Endothelial cell of umbilical vein (primary cell): ENCODE results near the gene CBX4.

ENCODE experiments used
- CTCF ChIP-seq, 2 donors: IDR thresholded peaks; 1 replicate in 1 of 2; 2 replicates in 1 of 2; pipeline ENCODE4 v1.5.1; 2011; ENCODE audit warnings: low read length in 2 of 2, mild to moderate bottlenecking in 2 of 2, moderate library complexity in 2 of 2, control low read depth in 1 of 2, inconsistent platforms in 1 of 2, low read depth in 1 of 2; ENCODE audit not compliant: insufficient read depth in 1 of 2; ENCODE audit errors: extremely low read depth in 1 of 2
- EZH2 ChIP-seq: IDR thresholded peaks from 2 replicates; pipeline ENCODE4 v1.6.1; 2012; ENCODE audit warnings: borderline replicate concordance, low read depth, mild to moderate bottlenecking, moderate library complexity, low read length, inconsistent platforms; ENCODE audit not compliant: severe bottlenecking
- FOS ChIP-seq: IDR thresholded peaks from 2 replicates; pipeline ENCODE4 v1.6.1; 2011; ENCODE audit warnings: mild to moderate bottlenecking, low read length, moderate library complexity, borderline replicate concordance; ENCODE audit not compliant: insufficient read depth
- JUN ChIP-seq: IDR thresholded peaks from 2 replicates; pipeline ENCODE4 v1.6.1; 2011; ENCODE audit warnings: borderline replicate concordance, low read depth; ENCODE audit not compliant: insufficient read length, insufficient read depth
- MAX ChIP-seq: IDR thresholded peaks from 2 replicates; pipeline ENCODE4 v1.6.1; 2011; ENCODE audit not compliant: insufficient read depth, insufficient read length
- MYC ChIP-seq: IDR thresholded peaks from one replicate; pipeline ENCODE4 v1.6.1; 2011; ENCODE audit warnings: mild to moderate bottlenecking, low read depth, low read length
- POLR2A ChIP-seq: IDR thresholded peaks from 2 replicates; pipeline ENCODE4 v1.6.1; 2012; ENCODE audit warnings: low read depth, mild to moderate bottlenecking, control low read depth, low read length
- POLR2AphosphoS5 ChIP-seq: IDR thresholded peaks from 2 replicates; pipeline ENCODE4 v1.6.1; 2012; ENCODE audit warnings: low read depth, mild to moderate bottlenecking, control low read depth, low read length, moderate library complexity; ENCODE audit not compliant: insufficient read depth

- TF ChIP-seq CTCF (IDR thresholded peaks at IDR 0.05; ENCODE audit: extremely low read depth in 1 of 2, insufficient read depth in 1 of 2, low read depth in 1 of 2, low read length in 2 of 2) (no peak), EZH2 (no peak), POLR2A (no peak), POLR2AphosphoS5 (no peak), FOS (no peak), MYC (no peak), JUN (no peak), MAX (no peak)
Measured at GRCh38 chr17:79862238-79862637, 23.0 kb upstream of the CBX4 start.
